A549 (cell line): ENCODE measurements around the gene CDKN1B. TPM values are rescaled to one million over a fixed set of nuclear protein-coding genes. Genes with fewer than 3 reads are reported as not detected.
A peak's percentile ranks its signal among the peaks of the same experiment; 100 is the strongest.

Source experiments
- ATAC-seq, 2 experiments: fragments of 200-7000 bp in 1 of 2; fragments of >200 bp in 1 of 2; cut with Nextera tagmentation in 1 of 2; cut with Tn5 transposase in 1 of 2; 3 replicates each; pipeline versions ENCODE4 v1.8.0 to v1.9.1; 2018 to 2020; ENCODE audit warnings: mild to moderate bottlenecking in 1 of 2, moderate library complexity in 1 of 2
- CTCF ChIA-PET: fragments of 300-600 bp; sonication (Branson Sonifier 250); formaldehyde crosslinking; extraction: SDS; loops from one replicate; lab custom pipeline; 2021; ENCODE audit warnings: antibody characterized with exemption, inconsistent platforms; lab: Yijun Ruan, JAX
- POLR2A ChIA-PET: fragments of 350-600 bp; formaldehyde crosslinking; extraction: SDS; loops from one replicate; lab custom pipeline; 2021; ENCODE audit warnings: antibody characterized with exemption, inconsistent platforms; lab: Yijun Ruan, JAX
- DNase-seq, 2 experiments: peaks; one replicate each; pipeline versions ENCODE4 v3.0.0 to v3.0.0-alpha.2; 2011 to 2016; ENCODE audit warnings: low read depth in 1 of 2, low spot score in 1 of 2
- FAIRE-seq: peaks from 2 replicates; lab custom pipeline; 2011; peaks lifted over from hg19 to GRCh38; lab: Jason Lieb, UNC
- H3K27ac ChIP-seq, 2 experiments: fragments of >200 bp; sonication (Bioruptor Twin); formaldehyde crosslinking; 3 replicates each; pipeline ENCODE4 v1.5.1; 2016 to 2017
- H3K4me1 ChIP-seq: fragments of >200 bp; sonication (Bioruptor Twin); formaldehyde crosslinking; 3 replicates; pipeline ENCODE4 v1.6.1; 2016
- H3K4me2 ChIP-seq: fragments of >200 bp; sonication (Bioruptor Twin); formaldehyde crosslinking; 3 replicates; pipeline ENCODE4 v1.6.1; 2016
- H3K4me3 ChIP-seq: fragments of >200 bp; sonication (Bioruptor Twin); formaldehyde crosslinking; 3 replicates; pipeline ENCODE4 v1.5.1; 2016
- H3K9me3 ChIP-seq: fragments of >200 bp; sonication (Bioruptor Twin); formaldehyde crosslinking; 3 replicates; pipeline ENCODE4 v1.6.1; 2016
- ATOH8 ChIP-seq: fragments of 250-450 bp; sonication (Bioruptor Pico); IDR thresholded peaks from 2 replicates; pipeline ENCODE4 v1.5.0; 2020; ENCODE audit warnings: low read depth, mild to moderate bottlenecking, moderate library complexity
- CTCF ChIP-seq: fragments of >200 bp; sonication (Bioruptor Twin); formaldehyde crosslinking; IDR thresholded peaks from 3 replicates; pipeline ENCODE4 v1.5.1; 2016
- HES2 ChIP-seq: fragments of >200 bp; sonication (Bioruptor Twin); formaldehyde crosslinking; IDR thresholded peaks from 2 replicates; pipeline ENCODE4 v1.6.1; 2016
- HEYL ChIP-seq: fragments of 250-450 bp; sonication (Bioruptor Pico); IDR thresholded peaks from 2 replicates; pipeline ENCODE4 v1.8.0; 2021; ENCODE audit warnings: mild to moderate bottlenecking, moderate library complexity
- NPAS2 ChIP-seq: fragments of 250-450 bp; sonication (Bioruptor Pico); IDR thresholded peaks from 2 replicates; pipeline ENCODE4 v1.8.0; 2022; ENCODE audit warnings: mild to moderate bottlenecking, moderate library complexity, borderline replicate concordance
- POLR2AphosphoS2 ChIP-seq: conservative IDR thresholded peaks from 2 replicates; pipeline ENCODE4 v1.6.1; 2012; ENCODE audit warnings: low read length, improper control_type of control experiment, inconsistent platforms
- RAD21 ChIP-seq, 2 experiments: fragments of >200 bp in 1 of 2; sonication (Bioruptor Twin) in 1 of 2; formaldehyde crosslinking in 1 of 2; IDR thresholded peaks in 1 of 2; conservative IDR thresholded peaks in 1 of 2; 2 replicates in 1 of 2; 3 replicates in 1 of 2; pipeline ENCODE4 v1.6.1; 2012 to 2018; ENCODE audit warnings: inconsistent platforms in 1 of 2
- REST ChIP-seq: fragments of 200-600 bp; sonication (generic); IDR thresholded peaks from 2 replicates; pipeline ENCODE4 v1.6.1; 2016; ENCODE audit warnings: antibody characterized with exemption, mild to moderate bottlenecking, moderate library complexity
- SMC3 ChIP-seq: fragments of >200 bp; sonication (Bioruptor Twin); formaldehyde crosslinking; IDR thresholded peaks from 3 replicates; pipeline ENCODE4 v1.6.1; 2018; ENCODE audit warnings: inconsistent platforms
- WGBS: methylation state at CpG from one replicate; pipeline ENCODE4 v1.1.6; 2017; ENCODE audit errors: missing lambda C conversion rate; 5-methylcytosine and 5-hydroxymethylcytosine counted together
- polyA plus RNA-seq, 4 experiments: library from polyadenylated mRNA; depleted of rRNA in 3 of 4; stranded (reverse); fragments of >200 nt; fragmentation: RNase III in 1 of 4; extraction: RNeasy Plus Mini Kit Qiagen cat#74134 plus additional on column Dnase treatment in 1 of 4; gene quantifications; 2 replicates in 3 of 4; 3 replicates in 1 of 4; pipeline ENCODE4 v1.2.3, GENCODE V29; 2011 to 2017

The CDKN1B gene
- polyA plus RNA-seq, 2 of the 4 experiments (the other 2 are of a cell fraction) = 20.3 to 26.8 TPM

- TF ChIP-seq HES2 (no peak), POLR2AphosphoS2 (no peak), RAD21 (conservative IDR thresholded peaks at IDR 0.05 in 1 of 2, IDR thresholded peaks at IDR 0.05 in 1 of 2) (peak; percentile 100), NPAS2 (CRISPR knock-in tag) (no peak), ATOH8 (no peak)
- TF ChIP-seq, all 56 proteins: peak for 10
These were observed 12.5 kb upstream of the CDKN1B start (continued) for GRCh38 chr12:12704593-12705230.

- no peak overlapping the region for H3K4me2 ChIP-seq
- no peak for FAIRE-seq
- CTCF ChIA-PET = interaction anchor here (0.8 to 1.6 kb wide), 20 partner anchors 11 to 673 kb away, joined by 3 to 14 read pairs (median 3); partner anchors contain the start of gene CDKN1B
- H3K4me3 ChIP-seq = no peak overlapping the region
- ATAC-seq = no peak
- POLR2A ChIA-PET = no interaction called here
- H3K27ac ChIP-seq = no peak overlapping the region
- peaks cover 14% of the 10 kb centered on the region for H3K4me1 ChIP-seq
- no peaks in the 10 kb centered on the region for H3K9me3 ChIP-seq
- no peak for DNase-seq
- WGBS = 82% methylated on average over 1 of the region's 1 CpG
- TF ChIP-seq CTCF (no peak), REST (no peak), SMC3 (no peak)
These were observed 11.2 kb upstream of the CDKN1B start for GRCh38 chr12:12705838-12706520.

GRCh38 chr12:12713932-12714275 lies 3.3 kb upstream of the CDKN1B start:
- Histone ChIP-seq H3K4me2 (peak overlapping the region; percentile 93), H3K4me3 (peak overlapping the region; percentile 43), H3K27ac (peak overlapping the region; percentile 64 to 77), H3K9me3 (no peaks in the 10 kb centered on the region), H3K4me1 (peaks cover 26% of the 10 kb centered on the region)
- WGBS = 21% methylated on average over 2 of the region's 2 CpGs
- ATAC-seq (no peak), DNase-seq (no peak), FAIRE-seq (no peak)
- TF ChIP-seq HEYL (CRISPR knock-in tag) = no peak
- ChIA-PET POLR2A (interaction anchor here (0.6 to 1.4 kb wide), 4 partner anchors 12 to 357 kb away, joined by 3 to 9 read pairs (median 3); partner anchors contain the start of gene BORCS5), CTCF (interaction anchor here (0.8 to 3.5 kb wide), 6 partner anchors 10 to 681 kb away, joined by 3 to 18 read pairs (median 4); no protein-coding TSS in a partner anchor)
